Measurements from ENCODE around the gene PID1.

Gene PID1, protein sequence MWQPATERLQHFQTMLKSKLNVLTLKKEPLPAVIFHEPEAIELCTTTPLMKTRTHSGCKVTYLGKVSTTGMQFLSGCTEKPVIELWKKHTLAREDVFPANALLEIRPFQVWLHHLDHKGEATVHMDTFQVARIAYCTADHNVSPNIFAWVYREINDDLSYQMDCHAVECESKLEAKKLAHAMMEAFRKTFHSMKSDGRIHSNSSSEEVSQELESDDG

DNA sequence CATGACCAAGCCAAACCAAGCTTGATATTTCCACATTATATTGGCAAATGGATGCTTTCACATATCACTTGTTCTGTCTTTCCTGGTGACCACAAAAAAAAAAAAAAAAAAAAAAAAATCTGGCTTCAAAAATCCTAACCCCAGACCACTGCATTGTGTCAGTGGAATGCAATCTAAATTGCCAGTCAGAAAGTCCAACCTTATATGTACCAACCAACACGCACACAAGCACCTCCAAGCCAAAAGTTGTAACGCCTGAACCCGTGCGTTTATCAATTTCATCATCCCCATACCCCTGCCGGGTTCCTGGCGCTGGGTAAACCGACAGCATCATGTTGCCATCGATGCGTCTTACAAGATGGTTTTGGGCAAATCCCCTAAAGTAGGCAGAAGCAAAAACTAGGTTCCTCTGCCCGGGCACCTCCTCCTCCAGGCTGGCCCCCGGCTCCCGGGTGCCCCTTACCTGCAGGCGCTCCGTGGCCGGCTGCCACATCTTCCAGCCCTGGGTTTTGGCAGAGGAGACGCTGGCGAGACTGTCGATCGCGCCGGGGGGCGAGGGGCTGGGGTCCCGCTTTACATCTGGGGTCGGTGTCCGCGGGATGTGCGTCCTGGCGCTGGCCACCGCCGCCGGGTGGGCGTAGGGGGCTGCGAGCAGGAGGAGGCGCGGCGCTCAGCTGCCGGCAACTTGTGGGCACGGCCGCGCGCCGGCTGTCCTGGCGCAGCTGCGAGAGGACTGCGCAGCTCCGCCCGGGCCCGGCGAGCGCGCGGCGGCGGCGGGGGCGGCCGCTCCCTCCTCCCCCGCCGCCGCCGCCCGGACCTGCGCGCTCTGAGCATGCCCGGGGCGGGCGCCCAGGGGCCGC, at the start of gene PID1:
Gene PID1 (minus strand): TSS at position 737 of the 860 bp plus-strand sequence. CDS start 244 bp downstream, at position 493.
- DNase-seq (ENCODE audit: extremely low read depth in 1 of 2, low read depth in 1 of 2): no peak

DNA sequence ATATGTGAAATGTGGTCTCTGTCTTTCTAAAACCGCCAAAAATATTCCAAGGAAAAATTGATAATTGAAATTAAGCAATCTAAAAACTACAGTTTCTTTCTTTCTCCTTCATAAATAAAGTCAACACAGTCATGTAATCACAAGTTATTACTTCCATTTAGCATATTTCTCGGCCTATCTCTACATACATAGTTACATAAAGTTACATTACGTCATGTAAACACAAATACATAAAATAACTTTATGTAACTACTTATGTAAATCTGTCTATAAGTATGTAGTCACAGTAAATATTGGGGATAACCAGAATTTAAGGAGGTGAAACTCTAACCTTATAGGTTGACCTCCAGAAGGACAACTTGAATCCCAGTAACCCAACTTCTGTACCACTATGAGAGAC, 48.5 kb upstream of the PID1 start:
- DNase-seq (ENCODE audit: extremely low read depth in 1 of 2, low read depth in 1 of 2): no peak

DNA sequence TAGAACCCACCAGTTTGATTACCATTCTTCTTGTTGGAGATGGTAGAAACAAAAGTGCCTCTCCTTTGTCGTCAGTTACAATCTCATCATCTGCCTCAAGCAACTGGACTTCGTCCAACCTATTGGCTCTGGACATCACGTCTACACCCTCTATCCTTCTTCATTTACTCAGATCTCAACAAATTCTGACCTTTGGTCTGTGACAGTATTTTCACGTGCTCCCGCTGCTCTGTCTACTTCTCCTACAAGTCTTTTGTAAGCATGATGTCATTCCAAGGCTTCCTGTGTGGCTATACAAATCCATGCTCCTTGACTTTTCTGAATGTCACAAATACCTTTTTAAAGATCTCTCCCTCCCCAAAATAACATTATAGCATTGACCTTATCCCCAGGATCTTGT, 43.0 kb upstream of the PID1 start:
- DNase-seq (ENCODE audit: extremely low read depth in 1 of 2, low read depth in 1 of 2): no peak

DNA sequence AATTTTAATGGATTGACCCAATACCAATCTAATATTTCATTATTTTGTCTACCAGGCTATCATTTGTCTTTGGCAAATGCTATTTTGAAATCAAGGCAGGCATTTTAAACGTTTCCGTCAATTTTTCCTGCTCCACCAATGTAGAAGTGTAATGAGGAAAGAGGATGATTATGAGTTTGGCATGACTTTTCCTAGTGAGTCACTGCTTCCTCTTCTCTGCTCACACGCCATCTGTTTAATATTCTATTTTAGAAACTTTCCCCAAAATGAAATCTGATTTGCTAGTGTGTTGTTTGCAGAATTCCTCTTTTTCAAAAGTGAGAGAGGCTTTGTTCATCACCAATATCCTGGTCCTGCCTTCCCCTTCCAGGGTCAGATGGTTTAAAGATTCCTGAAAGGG, 42.5 kb upstream of the PID1 start:
- no peak for DNase-seq (ENCODE audit: extremely low read depth in 1 of 2, low read depth in 1 of 2)

DNA sequence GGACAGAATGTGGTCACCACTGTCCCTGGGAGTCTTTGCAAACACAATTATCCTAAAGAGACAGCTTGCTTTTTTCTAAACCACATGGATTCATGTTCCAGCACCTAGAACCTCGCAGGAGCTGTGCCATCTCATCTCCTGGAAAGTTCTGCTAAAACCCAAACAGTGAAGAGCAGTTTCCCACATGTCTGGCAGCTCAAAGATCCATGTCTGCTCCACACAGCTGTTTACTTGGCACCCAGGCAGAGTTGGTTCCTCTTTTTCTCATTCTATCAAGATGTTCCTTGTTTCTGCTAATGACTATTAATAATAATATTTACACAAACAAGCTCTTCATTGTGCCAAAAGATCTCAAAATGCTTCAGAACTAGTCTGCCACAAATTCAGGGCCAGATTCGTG, 30.1 kb upstream of the PID1 start:
- no peak for DNase-seq (ENCODE audit: extremely low read depth in 1 of 2, low read depth in 1 of 2)

DNA sequence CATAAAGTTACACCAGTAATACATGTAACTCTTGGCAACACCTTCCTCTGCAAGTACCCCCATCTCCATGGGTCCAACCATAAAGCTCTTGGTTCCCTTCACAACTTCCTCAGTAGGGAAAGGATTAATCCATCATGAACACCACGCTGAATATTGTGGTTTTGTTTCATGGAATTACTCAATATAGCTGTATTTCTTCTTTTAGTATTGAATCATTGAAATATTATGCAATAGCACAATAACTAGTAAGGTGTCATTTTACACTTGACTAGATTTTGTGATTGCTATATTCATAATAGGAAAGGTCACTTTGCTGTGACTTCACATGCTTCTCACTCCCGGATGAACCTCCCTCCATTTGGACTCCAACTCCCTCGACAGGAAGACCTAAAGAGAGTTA, 29.7 kb upstream of the PID1 start:
- no peak for DNase-seq (ENCODE audit: extremely low read depth in 1 of 2, low read depth in 1 of 2)

DNA sequence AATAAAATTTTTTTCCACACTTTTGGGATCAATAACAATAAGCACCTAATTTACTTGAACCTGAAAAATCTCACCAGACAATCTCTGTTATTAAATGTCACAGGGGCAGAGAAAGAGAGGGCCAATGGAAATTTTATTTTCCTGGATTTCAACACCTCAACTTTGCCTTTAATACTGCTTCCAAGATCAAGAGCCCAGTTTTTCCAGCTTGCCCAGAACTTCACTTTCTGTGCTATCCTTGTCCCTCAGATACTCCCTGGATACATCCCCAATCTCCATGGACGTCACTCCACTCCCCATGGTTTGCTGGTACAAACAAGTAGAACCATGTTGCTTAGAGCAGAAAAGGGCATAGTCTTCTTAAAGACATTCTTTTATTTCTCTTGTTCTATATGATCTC, 29.3 kb upstream of the PID1 start:
- no peak for DNase-seq (ENCODE audit: extremely low read depth in 1 of 2, low read depth in 1 of 2)

DNA sequence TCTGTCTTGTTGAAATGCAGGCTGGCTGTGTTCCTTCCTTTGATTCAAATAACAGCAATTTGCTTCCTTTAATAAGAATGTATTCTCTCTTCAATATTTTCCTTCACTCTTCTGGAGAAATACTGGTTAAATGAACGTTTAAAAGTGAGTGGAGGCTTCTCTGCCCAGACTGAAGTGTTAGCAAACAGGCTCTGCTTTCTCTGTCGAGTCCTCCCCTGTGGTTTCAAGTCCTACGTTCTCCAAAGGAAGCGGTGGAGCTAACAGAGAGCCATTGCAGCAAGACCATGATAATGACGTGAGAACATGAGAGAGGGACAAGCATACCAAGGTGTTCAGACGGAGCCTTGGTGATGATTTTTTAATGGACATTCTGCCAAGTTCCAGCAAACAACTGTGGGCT, 26.2 kb upstream of the PID1 start:
- DNase-seq (ENCODE audit: extremely low read depth in 1 of 2, low read depth in 1 of 2): no peak

DNA sequence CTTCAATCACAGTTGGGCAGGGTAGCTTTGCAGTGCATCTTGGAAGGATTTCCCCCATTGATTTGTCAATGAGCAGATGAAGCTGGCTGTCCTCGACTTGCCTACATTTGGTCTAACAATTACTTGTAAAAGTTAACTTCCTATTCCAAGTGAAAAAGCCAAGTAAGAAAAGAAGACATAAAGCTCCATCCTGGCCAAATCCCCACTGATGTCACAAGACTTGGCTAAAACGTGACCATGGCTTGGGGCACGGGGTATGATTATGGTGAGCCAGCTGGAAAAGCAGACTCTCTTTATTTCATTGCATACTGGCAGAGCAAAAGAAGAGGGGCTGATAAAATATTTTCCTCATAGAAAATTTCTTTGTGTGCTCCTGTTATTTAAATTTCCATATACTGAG, 25.4 kb upstream of the PID1 start:
- DNase-seq (ENCODE audit: extremely low read depth in 1 of 2, low read depth in 1 of 2): no peak

DNA sequence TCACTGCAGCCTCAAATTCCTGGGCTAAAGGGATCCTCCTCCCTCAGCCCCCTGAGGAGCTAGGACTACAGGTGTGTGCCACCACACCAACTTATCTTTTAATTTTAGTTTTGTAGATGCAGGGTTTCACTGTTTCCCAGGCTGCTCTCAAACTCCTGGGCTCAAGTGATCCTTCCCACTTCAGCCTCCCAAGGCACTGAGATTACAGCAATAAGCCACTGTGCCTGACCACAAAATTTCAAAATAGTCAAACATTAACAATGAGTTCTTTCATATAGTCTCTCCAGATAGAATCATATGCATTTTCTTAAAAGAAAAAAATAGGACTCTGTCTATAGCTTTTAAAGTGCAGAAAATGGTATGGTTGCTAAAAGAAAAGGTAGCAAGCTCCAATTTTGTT, 24.9 kb upstream of the PID1 start:
- DNase-seq (ENCODE audit: extremely low read depth in 1 of 2, low read depth in 1 of 2): no peak

DNA sequence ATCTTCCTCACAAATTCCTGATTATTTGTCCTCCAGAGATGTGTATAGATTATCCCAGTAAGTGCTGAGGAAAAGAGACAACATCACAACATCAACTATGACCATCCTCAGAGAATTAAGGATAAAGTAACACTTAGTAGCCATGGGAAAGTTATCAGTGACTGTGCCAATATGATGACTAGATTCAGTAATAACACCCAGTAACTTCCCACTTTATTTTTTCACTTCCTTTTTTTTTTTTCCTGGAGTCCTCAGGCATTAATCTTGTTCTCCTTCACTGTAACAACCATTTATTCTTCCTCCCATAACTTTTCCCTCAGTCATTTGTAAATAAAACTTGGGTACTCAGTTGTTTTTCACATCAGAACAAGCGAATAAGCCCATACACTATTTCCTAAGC, 16.7 kb upstream of the PID1 start:
- no peak for DNase-seq (ENCODE audit: extremely low read depth in 1 of 2, low read depth in 1 of 2)

DNA sequence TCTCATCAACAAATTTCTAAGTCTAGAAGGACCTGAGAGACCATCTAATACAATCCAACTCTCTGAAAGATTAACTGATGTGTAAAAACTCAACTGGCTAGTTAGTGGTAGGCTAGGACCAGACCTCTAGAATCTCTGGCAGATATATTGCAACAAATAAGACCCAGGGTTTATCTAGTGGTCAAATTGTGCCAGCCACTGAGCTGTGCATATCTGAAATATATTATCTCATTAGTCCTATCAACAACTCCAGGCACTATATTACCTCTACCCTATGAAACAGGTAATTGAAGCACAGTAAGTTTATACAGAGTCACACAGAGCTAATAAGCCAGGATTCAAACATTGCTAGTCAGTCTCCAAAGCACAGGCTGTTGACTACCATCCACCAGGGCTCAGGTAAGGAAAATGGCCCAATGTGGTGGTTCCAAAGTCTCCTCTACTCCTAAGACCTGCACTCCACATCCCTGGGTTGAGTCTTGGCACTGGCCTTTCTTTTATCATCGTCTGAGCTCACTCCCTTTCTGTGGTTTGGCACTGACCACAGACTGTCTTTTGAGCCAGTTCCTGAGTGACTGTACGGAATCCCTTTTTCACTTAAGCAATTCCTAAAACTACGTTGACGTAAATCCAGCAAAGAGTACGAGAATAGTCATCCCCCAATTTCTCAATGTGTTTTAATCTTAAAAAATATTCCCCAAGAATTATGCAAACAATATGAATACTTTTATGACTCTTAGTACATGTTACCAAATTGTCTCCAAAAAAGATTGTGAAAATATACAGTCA, 11.9 kb upstream of the PID1 start:
- no peak for DNase-seq (ENCODE audit: extremely low read depth in 1 of 2, low read depth in 1 of 2)

DNA sequence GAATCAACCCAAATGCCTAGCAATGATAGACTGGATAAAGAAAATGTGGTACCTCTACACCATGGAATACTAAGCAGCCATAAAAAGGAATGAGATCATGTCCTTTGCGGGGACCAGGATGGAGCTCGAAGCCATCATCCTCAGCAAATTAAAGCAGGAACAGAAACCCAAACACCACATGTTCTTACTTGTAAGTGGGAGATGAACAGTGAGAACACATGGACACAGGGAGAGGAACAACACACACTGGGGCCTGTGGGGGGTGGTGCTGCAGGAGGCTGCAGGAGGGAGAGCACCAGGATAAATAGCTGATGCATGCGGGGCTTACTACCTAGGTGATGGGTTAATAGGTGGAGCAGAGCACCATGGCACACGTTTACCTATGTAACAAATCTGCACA, 8.4 kb upstream of the PID1 start:
- no peak for DNase-seq (ENCODE audit: extremely low read depth in 1 of 2, low read depth in 1 of 2)

DNA sequence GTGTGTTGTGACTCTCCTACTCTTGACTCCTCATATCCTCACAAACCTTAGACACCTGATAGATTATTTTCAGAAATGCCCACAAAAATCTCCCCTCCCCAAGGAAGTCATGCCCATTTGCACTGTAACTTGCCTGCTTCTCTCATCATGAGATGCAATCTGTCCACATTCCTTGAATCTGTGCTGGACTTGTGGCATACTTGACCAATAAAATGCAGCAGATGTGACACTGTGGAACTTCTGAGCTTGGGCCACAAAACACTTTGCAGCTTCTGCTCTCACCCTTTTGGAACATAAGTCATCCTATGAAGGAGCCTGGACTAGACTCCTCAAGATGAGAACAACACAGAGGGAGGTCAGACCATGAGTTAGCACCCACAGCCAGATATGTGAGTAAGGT, 4.4 kb upstream of the PID1 start:
- no peak for DNase-seq (ENCODE audit: extremely low read depth in 1 of 2, low read depth in 1 of 2)

DNA sequence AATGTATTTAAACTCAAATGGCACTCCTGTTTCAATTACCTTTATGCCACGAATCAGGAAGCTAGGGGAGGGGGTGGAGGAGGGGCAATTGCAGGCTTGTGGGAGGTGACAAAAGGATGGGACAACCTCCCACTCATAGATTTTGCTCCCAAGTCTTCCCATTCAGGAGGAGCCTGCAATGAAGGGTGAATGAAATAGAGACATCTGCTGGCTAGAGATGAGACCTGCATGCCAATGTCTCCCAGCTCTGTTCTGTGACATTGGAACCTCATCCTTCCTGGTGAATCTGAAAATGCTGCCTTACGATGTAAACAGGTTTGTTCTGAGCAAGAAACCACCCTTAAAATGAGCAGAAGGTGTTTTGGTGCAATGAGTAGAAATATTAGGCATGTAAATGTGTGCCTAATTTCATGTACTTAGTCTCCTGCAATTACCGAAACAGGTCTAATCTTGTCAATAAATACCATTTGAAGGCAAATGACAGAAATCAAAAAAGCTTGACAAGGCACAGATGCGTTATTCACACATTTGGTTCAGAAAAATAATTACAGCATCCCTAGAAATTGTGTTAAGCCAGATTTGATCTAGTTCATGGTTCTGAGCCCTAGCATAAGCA, 2.7 kb upstream of the PID1 start:
- no peak for DNase-seq (ENCODE audit: extremely low read depth in 1 of 2, low read depth in 1 of 2)

DNA sequence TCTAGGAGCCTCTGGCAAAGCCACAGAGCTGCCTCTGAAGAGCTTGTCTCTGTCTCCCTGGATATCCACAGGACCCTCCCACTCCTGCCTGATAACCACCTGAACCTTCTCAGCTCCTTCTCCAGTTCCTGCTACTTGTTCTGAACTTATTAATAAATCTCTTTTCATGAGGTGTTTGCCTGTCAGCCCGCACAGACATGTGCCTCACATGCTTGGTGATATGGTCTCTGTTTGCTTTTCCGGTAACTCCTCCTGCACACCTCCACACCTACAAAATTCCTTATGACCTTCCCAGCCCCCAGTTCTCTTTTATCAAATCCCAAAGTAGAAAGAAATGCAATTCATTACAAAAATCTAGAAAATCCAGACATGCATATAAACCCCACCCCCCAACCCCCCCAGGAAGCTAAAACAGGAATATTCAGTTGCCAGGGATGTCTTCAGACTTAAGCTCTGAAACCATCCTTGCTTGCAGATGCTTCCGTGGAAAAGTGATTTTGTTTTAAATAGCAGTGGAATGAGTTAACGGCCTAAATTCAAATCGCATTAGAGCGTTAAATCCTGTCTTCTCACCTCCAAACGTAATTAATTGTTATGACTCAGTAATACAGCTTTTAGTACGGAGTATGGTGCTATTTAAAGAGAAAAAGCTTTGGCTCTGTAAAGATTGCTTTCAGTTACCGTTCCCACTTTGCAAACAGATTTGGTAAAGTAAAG, 2.1 kb upstream of the PID1 start:
- no peak for DNase-seq (ENCODE audit: extremely low read depth in 1 of 2, low read depth in 1 of 2)

DNA sequence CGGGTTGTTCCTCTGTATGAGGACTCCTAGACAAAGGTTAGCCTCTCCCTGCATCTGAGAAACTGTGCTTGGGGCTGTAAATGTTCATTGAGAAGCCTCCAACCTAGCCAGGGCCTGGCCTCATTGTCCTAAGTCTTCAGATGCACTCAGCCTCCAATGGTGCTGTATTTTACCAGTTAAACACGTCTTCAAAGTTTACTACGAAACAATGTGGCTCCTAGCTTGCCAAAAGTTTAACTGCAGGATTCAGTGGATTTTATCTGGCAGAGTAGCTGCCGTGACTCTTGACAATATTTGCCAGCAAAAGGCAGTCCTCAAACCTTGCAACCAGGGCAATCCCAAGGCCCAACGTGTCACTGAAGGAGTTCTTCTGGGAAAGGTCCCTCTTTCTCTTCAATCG, 1.1 kb downstream of the PID1 start:
- DNase-seq (ENCODE audit: extremely low read depth in 1 of 2, low read depth in 1 of 2): no peak

DNA sequence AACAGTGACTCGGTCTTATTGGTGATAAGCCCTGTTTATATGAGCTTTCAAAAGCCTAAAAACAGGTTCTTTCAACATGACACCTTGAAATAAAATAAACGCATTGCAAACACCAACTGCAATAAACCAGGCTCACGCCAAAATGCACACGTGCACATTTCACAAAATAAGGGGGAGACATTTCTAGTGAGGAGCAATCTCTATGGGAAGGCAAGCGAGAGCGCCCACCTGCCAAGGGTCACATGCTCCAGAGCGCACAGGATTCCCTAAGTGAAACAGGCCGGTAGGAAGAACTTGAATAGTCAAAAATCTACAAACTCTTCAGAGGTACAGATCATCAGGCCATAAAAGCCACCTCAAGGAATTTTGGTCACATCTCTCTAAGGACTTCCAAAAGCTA, 1.9 kb downstream of the PID1 start:
- DNase-seq (ENCODE audit: extremely low read depth in 1 of 2, low read depth in 1 of 2): no peak

DNA sequence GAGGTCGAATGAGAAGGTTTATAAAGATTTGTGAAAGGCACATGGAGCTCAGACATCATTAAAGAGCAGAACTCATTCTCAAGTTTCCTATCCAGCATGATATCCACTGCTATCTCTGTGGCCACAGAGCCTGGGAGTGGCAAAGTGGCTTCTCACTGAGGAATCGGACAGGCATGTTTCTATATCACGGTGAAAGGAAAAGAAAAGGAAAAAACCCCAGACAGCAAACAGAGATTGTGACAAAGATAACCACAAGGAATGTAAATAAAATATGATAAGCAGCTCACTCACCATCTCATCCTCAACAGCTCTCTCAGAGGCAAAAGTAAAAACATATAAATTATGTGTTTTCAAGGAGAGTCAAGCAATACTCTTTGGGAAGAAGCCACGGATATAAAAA, 2.5 kb downstream of the PID1 start:
- DNase-seq (ENCODE audit: extremely low read depth in 1 of 2, low read depth in 1 of 2): no peak

DNA sequence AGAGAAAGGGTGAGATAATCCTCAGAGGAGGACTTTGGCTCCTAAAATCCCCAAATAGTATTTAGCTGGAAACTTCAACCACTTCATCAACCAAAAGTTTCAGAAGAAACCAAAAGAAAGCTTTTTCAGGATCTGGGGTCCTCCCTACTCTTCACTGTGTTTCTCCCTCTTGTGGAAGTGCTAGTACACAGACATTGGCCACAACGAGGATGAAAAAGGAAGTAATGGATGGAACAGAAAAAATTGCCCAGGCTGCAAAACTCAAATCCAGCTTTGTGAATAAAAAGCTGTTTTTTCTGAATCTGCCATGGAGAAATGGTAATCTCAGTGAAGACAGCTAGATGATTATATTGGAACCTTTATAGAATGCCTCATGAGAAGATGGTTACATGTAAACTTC, 4.0 kb downstream of the PID1 start:
- DNase-seq (ENCODE audit: extremely low read depth in 1 of 2, low read depth in 1 of 2): no peak

DNA sequence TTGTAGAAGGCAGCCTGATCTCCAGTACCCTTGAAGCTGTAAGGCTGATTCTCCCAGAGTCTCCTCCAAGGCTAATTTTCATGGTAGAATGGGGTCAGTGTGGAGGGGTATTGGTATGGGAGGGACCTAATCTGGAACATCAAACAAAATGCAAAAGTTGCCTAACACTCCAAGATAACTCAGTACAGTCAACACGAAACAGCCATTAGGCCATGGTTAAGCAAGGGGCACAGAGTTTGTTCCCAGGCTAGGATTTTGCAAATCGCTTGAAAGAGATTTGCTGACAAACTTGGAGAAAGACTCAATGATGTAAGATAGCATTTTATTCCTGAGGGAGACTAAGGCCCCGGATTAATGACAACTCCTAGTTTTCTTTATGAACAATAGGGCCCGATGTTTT, 5.4 kb downstream of the PID1 start:
- no peak for DNase-seq (ENCODE audit: extremely low read depth in 1 of 2, low read depth in 1 of 2)
